ENCODE data around the gene RCBTB2.

The RCBTB2 gene

DNA sequence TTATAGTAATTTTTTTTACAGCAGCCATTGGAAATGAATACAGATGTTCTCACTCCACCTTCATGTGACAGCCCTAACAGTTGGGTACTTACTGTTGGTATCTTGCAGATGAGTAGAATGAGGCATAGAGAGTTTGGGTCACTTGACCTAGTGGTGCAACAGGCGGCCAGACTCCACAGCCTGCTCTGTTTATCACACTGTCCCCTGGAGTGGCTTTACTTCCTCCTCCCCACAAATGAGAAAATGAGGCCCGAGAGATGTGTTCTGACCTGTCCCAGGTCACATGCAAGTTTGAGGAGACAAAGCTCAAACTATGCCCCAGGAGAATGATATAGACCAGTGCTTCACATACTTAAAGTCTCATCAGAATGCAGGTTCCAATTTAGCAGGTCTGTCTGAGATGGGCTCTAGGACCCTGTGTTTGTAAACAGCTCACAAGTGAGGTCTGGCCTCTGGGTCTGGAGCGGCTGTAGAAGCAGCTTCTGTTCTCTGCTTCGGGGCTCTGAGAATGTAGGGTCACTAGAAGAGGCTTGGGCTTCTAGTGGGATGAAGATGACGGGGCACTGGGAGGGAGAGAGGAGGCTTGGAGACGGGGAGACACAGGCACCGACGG lies 37.4 kb upstream of the RCBTB2 start:
- peaks cover 16% of the 10 kb centered on the region for H3K36me3 ChIP-seq (replicated peaks; ENCODE audit: low read depth, low read length)
- H3K4me2 ChIP-seq (ENCODE audit: low read length), result no peak overlapping the region
- no peak for TF ChIP-seq EZH2phosphoT487 (IDR thresholded peaks at IDR 0.05; ENCODE audit: low read depth)
- no peaks in the 10 kb centered on the region for H4K20me1 ChIP-seq (ENCODE audit: insufficient read depth, low read length)
- H3K9ac ChIP-seq (ENCODE audit: low read length), result no peak overlapping the region
- no peak overlapping the region for H2AFZ ChIP-seq (ENCODE audit: low read depth, low read length)
- no peak overlapping the region for H3K4me3 ChIP-seq (ENCODE audit: low read length)
- no peak overlapping the region for H3K27ac ChIP-seq (ENCODE audit: low read length)
- peaks cover 48% of the 10 kb centered on the region for H3K4me1 ChIP-seq (ENCODE audit: low read length)
- H3K27me3 ChIP-seq (ENCODE audit: low read depth, low read length), result peaks cover 56% of the 10 kb centered on the region
- no peaks in the 10 kb centered on the region for H3K79me2 ChIP-seq (ENCODE audit: low read length)
- H3K9me3 ChIP-seq (ENCODE audit: insufficient read depth, low read length), result no peaks in the 10 kb centered on the region

DNA sequence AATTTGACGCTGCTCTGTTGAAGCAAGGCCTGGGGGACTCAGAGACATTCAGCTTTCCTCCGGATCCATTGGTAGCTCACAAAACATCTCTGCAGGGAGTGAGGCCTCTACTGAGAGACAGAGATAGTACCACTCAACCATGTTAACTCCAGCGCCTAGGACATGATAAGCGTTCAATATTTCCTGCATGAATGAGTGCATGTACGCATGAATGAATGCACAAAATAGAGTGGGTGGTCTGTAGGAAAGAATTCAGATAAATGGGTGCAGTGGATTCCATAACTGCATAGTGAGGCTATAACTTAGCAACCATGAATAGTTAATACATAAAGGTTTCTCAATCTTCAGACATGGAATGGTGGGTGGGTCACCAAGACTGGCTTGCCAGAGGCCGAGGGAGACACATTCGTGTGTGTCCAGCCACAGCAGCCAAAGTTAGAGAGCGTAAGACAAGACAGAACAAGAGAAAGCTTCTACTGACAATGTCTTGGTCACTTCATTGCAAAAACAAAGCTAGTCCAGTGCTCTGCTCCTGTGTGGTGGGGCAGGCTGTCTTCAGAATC lies 36.3 kb upstream of the RCBTB2 start:
- H3K4me1 ChIP-seq (ENCODE audit: low read length), result peaks cover 44% of the 10 kb centered on the region
- no peak for TF ChIP-seq EZH2phosphoT487 (IDR thresholded peaks at IDR 0.05; ENCODE audit: low read depth)
- TF ChIP-seq, protein P1, sequence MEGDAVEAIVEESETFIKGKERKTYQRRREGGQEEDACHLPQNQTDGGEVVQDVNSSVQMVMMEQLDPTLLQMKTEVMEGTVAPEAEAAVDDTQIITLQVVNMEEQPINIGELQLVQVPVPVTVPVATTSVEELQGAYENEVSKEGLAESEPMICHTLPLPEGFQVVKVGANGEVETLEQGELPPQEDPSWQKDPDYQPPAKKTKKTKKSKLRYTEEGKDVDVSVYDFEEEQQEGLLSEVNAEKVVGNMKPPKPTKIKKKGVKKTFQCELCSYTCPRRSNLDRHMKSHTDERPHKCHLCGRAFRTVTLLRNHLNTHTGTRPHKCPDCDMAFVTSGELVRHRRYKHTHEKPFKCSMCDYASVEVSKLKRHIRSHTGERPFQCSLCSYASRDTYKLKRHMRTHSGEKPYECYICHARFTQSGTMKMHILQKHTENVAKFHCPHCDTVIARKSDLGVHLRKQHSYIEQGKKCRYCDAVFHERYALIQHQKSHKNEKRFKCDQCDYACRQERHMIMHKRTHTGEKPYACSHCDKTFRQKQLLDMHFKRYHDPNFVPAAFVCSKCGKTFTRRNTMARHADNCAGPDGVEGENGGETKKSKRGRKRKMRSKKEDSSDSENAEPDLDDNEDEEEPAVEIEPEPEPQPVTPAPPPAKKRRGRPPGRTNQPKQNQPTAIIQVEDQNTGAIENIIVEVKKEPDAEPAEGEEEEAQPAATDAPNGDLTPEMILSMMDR (IDR thresholded peaks at IDR 0.05; ENCODE audit: low read depth, low read length), result no peak

DNA sequence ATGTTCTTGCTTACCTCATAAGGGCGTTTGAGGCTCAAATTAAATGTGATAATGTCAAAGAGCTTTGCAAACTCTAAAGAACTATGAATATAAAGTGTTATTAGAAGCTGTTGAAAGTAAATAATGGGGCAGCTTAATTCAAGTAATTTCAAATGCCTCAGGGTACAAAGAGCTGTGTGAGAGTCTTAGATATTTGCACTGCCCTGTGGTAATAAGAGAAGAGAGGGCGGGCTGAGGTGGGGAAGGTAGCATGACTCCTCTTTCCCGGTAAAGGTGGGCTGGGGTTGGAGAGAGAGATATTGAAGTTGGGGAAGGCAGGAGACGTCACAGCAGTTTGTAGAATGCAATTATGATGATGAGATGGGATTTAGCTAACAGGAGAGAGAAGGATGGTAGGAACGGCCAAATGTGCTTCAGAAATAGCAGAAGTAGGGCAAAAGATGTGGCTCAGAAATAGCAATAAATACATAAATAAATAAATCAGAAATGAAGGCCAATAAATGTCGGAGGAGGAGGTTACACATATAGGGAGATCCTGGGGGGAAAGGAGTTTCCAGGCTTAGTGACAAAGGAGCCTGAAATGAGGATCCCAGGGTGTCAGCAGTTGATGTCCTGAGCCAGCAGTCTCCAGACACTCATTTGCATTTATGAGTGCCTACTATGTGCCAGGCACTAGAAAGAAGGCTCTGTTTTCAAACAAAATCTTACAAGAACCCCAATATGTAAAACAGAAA lies 35.7 kb upstream of the RCBTB2 start:
- H3K27ac ChIP-seq (ENCODE audit: low read length), result no peak overlapping the region
- H3K27me3 ChIP-seq (ENCODE audit: low read depth, low read length), result peaks cover 68% of the 10 kb centered on the region
- H3K79me2 ChIP-seq (ENCODE audit: low read length), result no peaks in the 10 kb centered on the region
- H2AFZ ChIP-seq (ENCODE audit: low read depth, low read length), result no peak overlapping the region
- peaks cover 5% of the 10 kb centered on the region for H3K36me3 ChIP-seq (replicated peaks; ENCODE audit: low read depth, low read length)
- no peak overlapping the region for H3K4me2 ChIP-seq (ENCODE audit: low read length)
- H3K4me1 ChIP-seq (ENCODE audit: low read length), result peaks cover 44% of the 10 kb centered on the region
- no peaks in the 10 kb centered on the region for H3K9me3 ChIP-seq (ENCODE audit: insufficient read depth, low read length)
- no peak overlapping the region for H3K4me3 ChIP-seq (ENCODE audit: low read length)
- TF ChIP-seq, protein P1 (IDR thresholded peaks at IDR 0.05; ENCODE audit: low read depth, low read length), result no peak
- no peak for TF ChIP-seq EZH2phosphoT487 (IDR thresholded peaks at IDR 0.05; ENCODE audit: low read depth)
- H4K20me1 ChIP-seq (ENCODE audit: insufficient read depth, low read length), result no peaks in the 10 kb centered on the region
- no peak overlapping the region for H3K9ac ChIP-seq (ENCODE audit: low read length)

More for the DNA sequence above, 36.3 kb upstream of the RCBTB2 start:
- no peak overlapping the region for H3K9ac ChIP-seq (ENCODE audit: low read length)
- H3K27ac ChIP-seq (ENCODE audit: low read length), result no peak overlapping the region
- no peaks in the 10 kb centered on the region for H4K20me1 ChIP-seq (ENCODE audit: insufficient read depth, low read length)
- H3K4me2 ChIP-seq (ENCODE audit: low read length), result no peak overlapping the region
- no peaks in the 10 kb centered on the region for H3K9me3 ChIP-seq (ENCODE audit: insufficient read depth, low read length)
- no peak overlapping the region for H2AFZ ChIP-seq (ENCODE audit: low read depth, low read length)
- peaks cover 62% of the 10 kb centered on the region for H3K27me3 ChIP-seq (ENCODE audit: low read depth, low read length)
- peaks cover 8% of the 10 kb centered on the region for H3K36me3 ChIP-seq (replicated peaks; ENCODE audit: low read depth, low read length)
- H3K79me2 ChIP-seq (ENCODE audit: low read length), result no peaks in the 10 kb centered on the region
- H3K4me3 ChIP-seq (ENCODE audit: low read length), result no peak overlapping the region

DNA sequence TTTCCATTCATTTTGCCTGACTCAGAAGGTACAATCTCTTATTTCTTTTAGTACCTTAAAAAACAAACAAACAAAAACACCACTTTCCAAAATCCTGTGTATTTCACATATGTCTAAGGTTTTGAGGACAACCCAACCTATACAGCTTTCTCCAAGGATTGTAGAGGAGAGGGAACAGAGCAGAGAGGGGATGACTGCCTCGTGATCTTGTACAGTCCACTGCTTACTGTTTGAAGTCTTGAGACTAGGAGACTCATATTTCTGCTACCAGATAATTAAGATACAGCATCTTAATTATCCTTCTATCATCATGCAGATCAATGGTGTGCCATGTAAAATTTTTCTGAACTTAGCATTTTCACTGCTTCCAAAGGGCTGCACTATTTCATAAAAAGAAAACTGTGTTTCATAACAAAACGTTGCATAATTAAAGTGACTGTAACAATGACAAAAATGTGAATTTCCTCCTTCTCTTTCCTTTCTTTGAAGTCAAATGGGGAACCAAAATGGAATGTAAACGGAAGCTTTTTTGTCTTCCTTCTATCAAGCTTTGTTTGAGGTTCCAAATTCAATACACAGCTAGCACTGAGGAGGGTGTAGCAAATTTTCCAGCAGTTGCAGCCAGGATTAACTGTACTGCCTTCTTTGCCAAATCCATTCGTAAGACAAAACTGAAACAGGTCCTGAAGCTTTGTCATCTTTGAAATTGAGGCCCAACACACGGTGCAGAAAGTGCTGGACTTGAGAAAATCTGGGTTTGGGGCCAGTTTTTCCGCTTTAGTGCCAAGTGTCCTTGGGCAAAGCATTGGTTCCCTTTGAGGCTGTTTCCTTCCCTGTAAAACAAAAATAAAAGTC lies 34.9 kb upstream of the RCBTB2 start:
- no peak overlapping the region for H2AFZ ChIP-seq (ENCODE audit: low read depth, low read length)
- H3K9ac ChIP-seq (ENCODE audit: low read length), result no peak overlapping the region
- no peaks in the 10 kb centered on the region for H3K36me3 ChIP-seq (replicated peaks; ENCODE audit: low read depth, low read length)
- no peaks in the 10 kb centered on the region for H4K20me1 ChIP-seq (ENCODE audit: insufficient read depth, low read length)
- H3K79me2 ChIP-seq (ENCODE audit: low read length), result no peaks in the 10 kb centered on the region
- H3K4me2 ChIP-seq (ENCODE audit: low read length), result no peak overlapping the region
- no peak overlapping the region for H3K27ac ChIP-seq (ENCODE audit: low read length)
- H3K4me3 ChIP-seq (ENCODE audit: low read length), result no peak overlapping the region
- H3K27me3 ChIP-seq (ENCODE audit: low read depth, low read length), result peaks cover 75% of the 10 kb centered on the region
- H3K4me1 ChIP-seq (ENCODE audit: low read length), result peaks cover 46% of the 10 kb centered on the region
- TF ChIP-seq EZH2phosphoT487 (IDR thresholded peaks at IDR 0.05; ENCODE audit: low read depth), result no peak; the same call in 1 of the 2 replicates
- TF ChIP-seq, protein P1 (IDR thresholded peaks at IDR 0.05; ENCODE audit: low read depth, low read length), result no peak
- H3K9me3 ChIP-seq (ENCODE audit: insufficient read depth, low read length), result no peaks in the 10 kb centered on the region

All from OCI-LY3 (cell line).